Skeletal muscle satellite cell (primary cell): ENCODE data around the gene MYH11.
"Not testable (repeated sequence)": the region's sequence is repeated elsewhere in the genome, so short reads cannot be mapped to it uniquely, and the experiment has no call there.

Experiments used
- H3K27me3 ChIP-seq: 2 replicates; pipeline ENCODE4 v1.7.0; 2013; ENCODE audit warnings: low read length; ENCODE audit not compliant: control insufficient read depth, insufficient read depth
- H3K36me3 ChIP-seq: 2 replicates; pipeline ENCODE4 v1.7.0; 2013; ENCODE audit warnings: mild to moderate bottlenecking, control low read depth, low read length; ENCODE audit not compliant: insufficient read depth
- H3K4me1 ChIP-seq: 2 replicates; pipeline ENCODE4 v1.7.0; 2013; ENCODE audit warnings: low read length; ENCODE audit not compliant: control insufficient read depth, insufficient read depth
- H3K4me2 ChIP-seq: 2 replicates; pipeline ENCODE4 v1.7.0; 2013; ENCODE audit warnings: mild to moderate bottlenecking, low read length
- H3K4me3 ChIP-seq: 2 replicates; pipeline ENCODE4 v1.7.0; 2013; ENCODE audit warnings: low read length
- H3K9ac ChIP-seq: 2 replicates; pipeline ENCODE4 v1.7.0; 2013; ENCODE audit warnings: mild to moderate bottlenecking, low read depth, low read length, moderate library complexity
- H3K9me3 ChIP-seq: replicated peaks from 2 replicates; pipeline ENCODE4 v1.7.0; 2013; ENCODE audit warnings: mild to moderate bottlenecking, control low read depth, low read length

MYH11 gene

DNA sequence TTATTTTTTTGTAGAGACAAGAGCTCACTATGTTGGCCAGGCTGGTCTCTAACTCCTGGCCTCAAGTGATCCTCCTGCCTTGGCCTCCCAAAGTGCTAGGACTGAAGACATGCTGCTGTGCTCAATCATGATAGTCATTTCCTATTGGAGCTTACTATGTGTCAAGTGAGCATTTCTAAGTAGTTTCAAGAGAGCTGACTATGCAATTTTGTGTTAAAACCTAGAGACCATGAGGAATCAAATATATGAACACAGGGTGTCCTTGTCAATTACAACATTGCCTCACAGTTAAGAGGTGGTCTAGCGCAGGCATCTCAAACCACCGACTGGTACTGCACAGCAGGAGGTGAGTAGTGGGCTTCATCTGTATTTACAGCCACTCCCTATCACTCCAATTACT lies 37.8 kb downstream of the MYH11 start:
- Histone ChIP-seq H3K9ac (no peak overlapping the region), H3K36me3 (no peaks in the 10 kb centered on the region), H3K4me3 (no peak overlapping the region), H3K27me3 (peaks cover 73% of the 10 kb centered on the region), H3K4me2 (no peak overlapping the region), H3K9me3 (peaks cover 12% of the 10 kb centered on the region), H3K4me1 (no peaks in the 10 kb centered on the region)

DNA sequence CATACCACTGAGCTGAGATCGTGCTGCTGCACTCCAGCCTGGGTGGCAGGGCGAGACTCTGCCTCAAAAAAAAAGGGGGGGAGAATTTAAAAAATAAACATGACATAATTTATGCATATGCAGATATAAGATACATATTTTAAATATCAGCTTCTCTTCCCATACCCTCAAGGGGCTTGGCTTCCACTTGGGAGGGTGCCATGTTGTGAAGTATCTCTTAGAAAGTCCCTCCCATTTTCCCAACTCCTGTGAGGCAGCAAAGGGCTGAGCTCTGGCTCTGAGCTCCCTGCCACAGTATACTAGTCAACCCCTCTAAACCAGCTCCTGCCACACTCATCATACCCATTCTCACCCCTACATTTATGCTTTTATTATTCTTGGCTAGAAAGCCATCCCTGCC lies 39.4 kb downstream of the MYH11 start:
- H3K9me3 ChIP-seq: peaks cover 12% of the 10 kb centered on the region
- no peak overlapping the region for H3K9ac ChIP-seq
- no peak overlapping the region for H3K4me3 ChIP-seq
- H3K27me3 ChIP-seq: peaks cover 62% of the 10 kb centered on the region
- no peaks in the 10 kb centered on the region for H3K4me1 ChIP-seq
- H3K36me3 ChIP-seq: no peaks in the 10 kb centered on the region
- no peak overlapping the region for H3K4me2 ChIP-seq

DNA sequence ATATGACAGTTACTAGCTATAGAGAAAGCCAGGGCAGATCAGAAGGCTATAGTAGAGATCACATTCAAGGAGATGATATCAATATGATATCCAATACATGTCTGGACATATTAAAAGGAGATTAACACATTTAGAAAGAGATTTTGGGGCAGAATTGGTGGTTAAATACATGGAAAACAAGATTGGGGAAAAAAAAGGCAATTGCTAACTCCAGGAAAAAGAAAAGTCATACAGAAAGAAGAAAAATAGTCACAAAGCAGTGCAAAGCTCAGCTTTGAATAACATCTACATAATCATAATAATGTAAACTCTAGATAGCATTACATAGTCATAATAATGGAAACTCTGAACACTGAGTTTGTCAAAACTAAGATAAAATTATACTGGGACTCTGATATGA lies 40.6 kb downstream of the MYH11 start:
- peaks cover 12% of the 10 kb centered on the region for H3K9me3 ChIP-seq
- H3K9ac ChIP-seq: no peak overlapping the region
- no peaks in the 10 kb centered on the region for H3K36me3 ChIP-seq
- H3K4me1 ChIP-seq: peaks cover 8% of the 10 kb centered on the region
- peaks cover 63% of the 10 kb centered on the region for H3K27me3 ChIP-seq
- no peak overlapping the region for H3K4me2 ChIP-seq
- H3K4me3 ChIP-seq: no peak overlapping the region

DNA sequence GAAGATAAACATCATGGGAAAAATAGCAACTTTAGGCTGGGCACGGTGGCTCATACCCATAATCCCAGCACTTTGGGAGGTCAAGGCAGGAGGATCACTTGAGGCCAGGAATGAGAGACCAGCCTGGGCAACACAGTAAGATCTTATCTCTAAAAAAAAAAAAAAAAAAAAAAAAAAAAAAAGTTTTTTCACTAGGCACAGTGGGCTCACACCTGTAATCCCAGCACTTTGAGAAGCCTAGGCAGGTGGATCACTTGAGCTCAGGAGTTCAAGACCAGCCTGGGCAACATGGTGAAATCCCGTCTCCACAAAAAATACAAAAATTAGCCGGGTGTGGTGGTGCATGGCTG lies 44.5 kb downstream of the MYH11 start:
- peaks cover 12% of the 10 kb centered on the region for H3K9me3 ChIP-seq
- not testable (repeated sequence) for H3K4me1 ChIP-seq, H3K9ac ChIP-seq, H3K4me3 ChIP-seq, H3K36me3 ChIP-seq, H3K4me2 ChIP-seq
- H3K27me3 ChIP-seq: peaks cover 65% of the 10 kb centered on the region

DNA sequence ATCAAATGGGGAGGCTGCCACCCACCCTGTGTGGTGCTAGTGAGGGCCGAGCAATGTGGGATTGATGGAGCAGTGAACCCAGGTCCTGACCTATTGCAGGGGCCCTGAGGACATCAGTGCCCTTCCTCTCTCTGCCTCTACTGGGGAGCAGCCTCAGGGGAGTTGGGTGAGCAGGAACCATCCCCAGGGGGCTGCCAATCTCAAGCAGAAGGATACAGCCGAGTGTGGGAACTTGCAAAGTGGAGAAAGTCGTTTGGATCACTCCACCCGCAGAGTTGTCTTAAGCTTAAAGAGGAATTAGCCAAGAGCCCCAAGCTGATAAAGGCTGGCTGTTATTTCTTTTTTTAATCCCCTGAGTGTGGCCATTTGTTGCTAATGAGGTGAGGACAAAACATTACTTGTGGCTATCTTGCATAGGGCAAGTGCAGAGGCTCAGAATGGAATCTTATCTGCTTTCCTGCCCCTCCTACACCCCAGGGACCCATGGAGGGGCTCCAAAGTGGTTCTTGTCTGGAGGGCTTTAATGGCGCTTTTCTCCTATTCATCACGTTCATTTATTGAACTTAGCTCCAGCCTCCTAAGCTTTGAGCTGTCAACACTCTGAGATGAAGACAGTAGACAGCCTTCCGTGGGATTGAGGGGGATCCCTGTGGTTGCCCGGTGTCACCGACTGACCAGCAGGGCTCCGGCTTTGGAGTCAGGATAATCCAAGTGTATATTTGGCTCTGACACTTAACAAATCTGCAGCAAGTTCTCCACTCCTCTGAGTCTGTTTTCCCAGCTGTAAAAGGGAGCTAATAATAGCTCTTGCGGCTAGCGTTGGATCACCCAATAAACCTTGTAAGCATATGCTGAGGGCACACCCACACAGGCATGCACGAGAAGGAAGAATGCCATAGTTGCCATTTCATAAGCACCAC lies 45.1 kb downstream of the MYH11 start:
- peak overlapping the region; percentile 50 for H3K4me2 ChIP-seq
- peak overlapping the region; percentile 47 for H3K9ac ChIP-seq
- H3K27me3 ChIP-seq: peaks cover 67% of the 10 kb centered on the region
- H3K36me3 ChIP-seq: no peaks in the 10 kb centered on the region
- peaks cover 8% of the 10 kb centered on the region for H3K4me1 ChIP-seq
- H3K4me3 ChIP-seq: peak overlapping the region; percentile 14
- peaks cover 10% of the 10 kb centered on the region for H3K9me3 ChIP-seq

DNA sequence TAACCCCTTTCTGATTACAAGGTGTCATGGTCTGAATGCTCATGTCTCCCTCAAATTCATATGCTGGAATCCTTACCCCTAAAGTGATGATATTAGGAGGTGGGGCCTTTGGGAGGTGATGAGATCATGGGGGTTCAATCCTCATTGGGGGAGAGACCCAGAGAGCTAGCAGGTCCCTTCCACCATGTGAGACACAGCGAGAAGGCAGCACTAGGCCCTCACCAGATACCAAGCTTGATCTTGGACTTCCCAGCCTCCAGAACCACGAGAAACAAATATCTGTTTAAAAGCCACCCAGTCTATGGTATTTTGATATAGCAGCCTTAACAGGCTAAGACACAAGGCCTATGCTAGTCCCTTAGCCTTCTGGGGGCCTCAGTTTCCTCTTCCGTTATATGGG lies 45.9 kb downstream of the MYH11 start:
- H3K9ac ChIP-seq: no peak overlapping the region
- H3K27me3 ChIP-seq: peaks cover 64% of the 10 kb centered on the region
- H3K36me3 ChIP-seq: no peaks in the 10 kb centered on the region
- no peak overlapping the region for H3K4me3 ChIP-seq
- H3K9me3 ChIP-seq: peaks cover 2% of the 10 kb centered on the region
- no peak overlapping the region for H3K4me2 ChIP-seq
- H3K4me1 ChIP-seq: peaks cover 8% of the 10 kb centered on the region

DNA sequence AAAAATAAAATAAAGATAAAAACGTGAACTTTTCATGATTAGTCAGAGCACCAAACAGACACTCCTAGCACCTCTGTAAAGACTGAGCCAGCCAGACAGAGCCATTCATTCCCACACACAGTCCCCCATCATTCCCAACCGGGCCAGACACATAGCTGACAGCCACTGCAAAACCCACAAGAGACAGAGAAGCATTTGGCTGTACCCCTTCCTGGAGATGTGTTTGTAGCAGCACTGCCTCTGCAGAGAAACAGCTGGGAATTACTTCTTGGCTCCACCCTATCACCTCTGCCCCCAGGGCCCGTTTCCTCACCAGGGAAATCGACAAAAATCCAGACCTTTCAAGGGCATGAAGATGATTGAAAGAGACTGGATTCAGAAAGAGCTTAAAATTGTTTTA lies 46.4 kb downstream of the MYH11 start:
- Histone ChIP-seq H3K4me3 (no peak overlapping the region), H3K36me3 (no peaks in the 10 kb centered on the region), H3K9ac (no peak overlapping the region), H3K9me3 (no peaks in the 10 kb centered on the region), H3K27me3 (peaks cover 62% of the 10 kb centered on the region), H3K4me2 (no peak overlapping the region), H3K4me1 (peaks cover 8% of the 10 kb centered on the region)

DNA sequence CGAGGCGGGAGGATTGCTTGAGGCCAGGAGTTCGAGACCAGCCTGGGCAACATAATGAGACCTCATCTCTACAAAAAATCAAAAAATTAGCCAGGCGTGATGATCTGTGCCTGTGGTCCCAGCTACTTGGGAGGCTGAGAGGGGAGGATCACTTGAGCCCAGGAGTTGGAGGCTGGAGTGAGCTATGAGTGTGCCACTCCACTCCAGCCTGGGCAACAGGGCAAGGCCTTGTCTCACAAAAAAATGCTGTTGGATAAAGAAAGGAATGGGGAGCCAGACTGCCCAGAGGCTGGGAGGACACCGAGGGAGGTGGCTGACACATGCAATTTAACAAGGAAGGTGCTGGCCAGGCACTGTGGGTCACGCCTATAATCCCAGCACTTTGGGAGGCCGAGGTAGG lies 47.5 kb downstream of the MYH11 start:
- not testable (repeated sequence) for H3K9ac ChIP-seq, H3K4me3 ChIP-seq, H3K36me3 ChIP-seq, H3K4me1 ChIP-seq, H3K9me3 ChIP-seq, H3K4me2 ChIP-seq
- peaks cover 64% of the 10 kb centered on the region for H3K27me3 ChIP-seq

DNA sequence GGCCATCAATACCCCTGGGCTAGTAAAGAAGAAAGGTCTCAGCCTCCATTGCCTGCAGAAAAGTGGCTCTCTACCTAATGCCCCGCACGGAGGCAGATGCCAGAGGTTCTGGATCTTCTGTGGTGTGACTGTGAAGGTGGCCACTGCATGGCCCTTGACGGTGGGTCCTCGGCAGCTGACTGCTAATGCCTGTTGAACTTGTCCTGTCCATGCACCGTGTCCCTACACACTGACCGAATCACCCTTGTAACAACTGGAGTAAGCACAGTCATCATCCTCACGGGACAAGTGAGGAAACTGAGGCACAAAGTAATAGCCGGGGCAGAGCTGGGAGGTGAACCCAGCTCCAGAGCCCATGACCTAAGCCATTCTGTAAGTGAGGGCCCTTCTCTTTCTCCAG lies 48.8 kb downstream of the MYH11 start:
- Histone ChIP-seq H3K9ac (no peak overlapping the region), H3K4me3 (no peak overlapping the region), H3K9me3 (no peaks in the 10 kb centered on the region), H3K27me3 (peaks cover 68% of the 10 kb centered on the region), H3K36me3 (no peaks in the 10 kb centered on the region), H3K4me2 (no peak overlapping the region), H3K4me1 (peaks cover 8% of the 10 kb centered on the region)

DNA sequence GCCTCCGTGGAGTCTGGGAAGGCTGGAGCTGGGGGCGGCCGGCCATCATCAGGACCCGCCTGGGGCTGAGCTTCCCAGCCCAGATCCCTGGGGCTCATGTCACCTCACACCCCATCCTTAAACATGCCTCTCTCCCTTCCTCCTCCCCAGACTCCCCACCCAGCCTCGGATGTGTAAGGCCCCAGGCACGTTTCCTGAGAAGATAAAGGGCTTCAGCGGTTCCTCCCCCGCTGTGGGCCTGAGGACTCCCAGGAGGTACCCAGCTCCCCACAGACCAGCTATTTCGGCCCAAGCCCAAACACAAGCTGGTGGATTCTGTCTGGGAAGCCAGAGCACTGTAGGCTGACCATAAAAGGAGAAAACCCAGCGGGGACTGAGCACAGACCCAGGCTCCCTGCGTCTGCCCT lies 49.2 kb downstream of the MYH11 start:
- Histone ChIP-seq H3K4me1 (peaks cover 8% of the 10 kb centered on the region), H3K4me2 (no peak overlapping the region), H3K9me3 (no peaks in the 10 kb centered on the region), H3K4me3 (no peak overlapping the region), H3K9ac (no peak overlapping the region), H3K27me3 (peaks cover 68% of the 10 kb centered on the region), H3K36me3 (no peaks in the 10 kb centered on the region)

DNA sequence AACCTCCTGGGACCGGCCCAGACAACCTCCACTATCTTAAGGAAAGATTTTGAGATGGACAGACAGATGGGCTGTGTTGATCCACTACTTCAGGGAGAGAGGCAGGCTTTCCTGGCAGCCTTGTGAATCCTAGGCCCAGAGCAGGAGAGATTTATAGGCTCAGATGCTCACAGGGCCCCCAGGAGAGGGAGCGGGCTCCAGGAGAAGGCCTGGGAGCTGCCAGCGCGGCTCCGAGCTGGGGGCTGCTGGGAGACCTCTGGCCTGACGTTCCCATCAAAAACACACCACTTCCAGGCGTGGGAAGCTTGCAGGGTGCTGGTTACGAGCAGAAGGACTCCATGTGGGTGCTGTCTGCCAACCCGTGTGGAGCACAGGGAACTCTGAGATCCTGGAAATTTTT lies 53.2 kb downstream of the MYH11 start:
- Histone ChIP-seq H3K36me3 (no peaks in the 10 kb centered on the region), H3K4me1 (no peaks in the 10 kb centered on the region), H3K9me3 (no peaks in the 10 kb centered on the region), H3K4me3 (no peak overlapping the region), H3K9ac (no peak overlapping the region), H3K4me2 (no peak overlapping the region), H3K27me3 (peaks cover 71% of the 10 kb centered on the region)

DNA sequence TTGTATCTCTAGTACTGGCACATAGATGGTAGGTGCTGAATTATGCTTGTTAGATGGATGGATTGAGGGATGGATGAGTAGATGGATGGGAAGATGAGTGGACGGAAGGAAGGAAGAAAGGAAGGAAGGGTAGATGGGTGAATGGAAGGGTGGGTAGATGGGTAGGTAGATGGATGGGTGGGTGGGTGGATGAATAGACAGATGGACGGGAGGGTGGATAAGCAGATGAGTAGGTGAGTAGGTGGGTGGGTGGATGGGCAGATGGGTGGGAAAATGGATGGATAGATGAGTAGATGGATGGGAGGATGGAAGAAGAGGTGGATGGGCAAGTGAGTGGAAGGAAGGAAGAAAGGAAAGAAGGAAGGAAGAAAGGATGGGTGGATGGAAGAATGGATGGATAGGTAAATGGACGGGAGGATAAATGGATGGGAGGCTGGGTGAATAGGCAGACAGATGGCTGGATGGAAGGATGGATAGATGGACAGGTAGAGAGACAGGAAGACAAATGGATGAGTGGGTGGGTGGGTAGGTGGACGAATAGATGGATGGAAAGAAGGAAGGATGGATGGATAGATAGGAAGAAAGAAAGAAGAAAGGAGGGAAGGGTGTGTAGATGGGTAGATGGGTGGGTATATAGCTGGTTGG lies 56.9 kb downstream of the MYH11 start:
- H3K9ac ChIP-seq: no peak overlapping the region
- H3K27me3 ChIP-seq: peaks cover 54% of the 10 kb centered on the region
- no peaks in the 10 kb centered on the region for H3K36me3 ChIP-seq
- H3K4me2 ChIP-seq: no peak overlapping the region
- peaks cover 5% of the 10 kb centered on the region for H3K9me3 ChIP-seq
- no peaks in the 10 kb centered on the region for H3K4me1 ChIP-seq
- H3K4me3 ChIP-seq: no peak overlapping the region
